H1 (cell line): ENCODE measurements around the gene SAAL1. TPM values are rescaled to one million over a fixed set of nuclear protein-coding genes. Genes with fewer than 3 reads are reported as not detected.

Source experiments
- CTCF ChIA-PET: fragments of 300-600 bp; sonication (Branson Sonifier 250); formaldehyde crosslinking; loops from one replicate; lab custom pipeline; 2021; ENCODE audit not compliant: partially characterized antibody; lab: Charles Lee
- POLR2A ChIA-PET: fragments of 300-600 bp; sonication (Branson Sonifier 250); formaldehyde crosslinking; loops from one replicate; lab custom pipeline; 2021; ENCODE audit warnings: inconsistent platforms; ENCODE audit not compliant: partially characterized antibody; lab: Charles Lee
- DNase-seq, 2 experiments: peaks; one replicate each; pipeline versions ENCODE4 v3.0.0 to v3.0.0-alpha.2; 2010 to 2022; ENCODE audit warnings: low spot score in 2 of 2, low read depth in 1 of 2, mixed read lengths in 1 of 2
- FAIRE-seq: peaks from 2 replicates; lab custom pipeline; 2011; peaks lifted over from hg19 to GRCh38; lab: Jason Lieb, UNC
- H2AFZ ChIP-seq: 2 replicates; pipeline ENCODE4 v1.8.1; 2012; ENCODE audit warnings: low read length, inconsistent platforms
- H2AK5ac ChIP-seq: 2 replicates; pipeline ENCODE4 v1.6.1; 2013; ENCODE audit warnings: low read depth, low read length
- H2BK120ac ChIP-seq: replicated peaks from 2 replicates; pipeline ENCODE3; 2013; ENCODE audit warnings: low read depth, low read length, inconsistent platforms
- H2BK12ac ChIP-seq: 2 replicates; pipeline ENCODE4 v1.6.1; 2013; ENCODE audit warnings: low read depth, low read length
- H2BK15ac ChIP-seq: 2 replicates; pipeline ENCODE4 v1.6.1; 2013; ENCODE audit warnings: low read length
- H2BK20ac ChIP-seq: 2 replicates; pipeline ENCODE4 v1.6.1; 2013; ENCODE audit warnings: low read length
- H2BK5ac ChIP-seq: 2 replicates; pipeline ENCODE4 v1.6.1; 2013; ENCODE audit warnings: low read depth, low read length
- H3K14ac ChIP-seq: 2 replicates; pipeline ENCODE4 v1.6.1; 2013; ENCODE audit warnings: inconsistent platforms; ENCODE audit not compliant: insufficient read length
- H3K18ac ChIP-seq: 2 replicates; pipeline ENCODE4 v1.6.1; 2013; ENCODE audit warnings: low read length; ENCODE audit errors: extremely low read depth
- H3K23ac ChIP-seq: 2 replicates; pipeline ENCODE4 v1.6.1; 2013; ENCODE audit warnings: inconsistent platforms; ENCODE audit not compliant: insufficient read length
- H3K23me2 ChIP-seq: 2 replicates; pipeline ENCODE4 v1.6.1; 2013; ENCODE audit warnings: low read depth, low read length
- H3K27ac ChIP-seq: 2 replicates; pipeline ENCODE4 v1.6.1; 2011; ENCODE audit warnings: low read depth, low read length, inconsistent platforms
- H3K27me3 ChIP-seq, 4 experiments: replicated peaks in 1 of 4; 1 replicate in 1 of 4; 2 replicates in 3 of 4; pipeline versions ENCODE4 v1.6.1 to v1.8.1; 2011 to 2013; ENCODE audit warnings: low read length in 3 of 4, mild to moderate bottlenecking in 3 of 4, inconsistent platforms in 2 of 4, mixed read lengths in 2 of 4, moderate library complexity in 1 of 4; ENCODE audit not compliant: control insufficient read depth in 3 of 4, insufficient read depth in 3 of 4; ENCODE audit errors: extremely low read depth in 1 of 4
- H3K36me3 ChIP-seq, 4 experiments: 2 replicates each; pipeline versions ENCODE4 v1.6.1 to v1.8.1; 2011 to 2013; ENCODE audit warnings: mild to moderate bottlenecking in 4 of 4, low read length in 3 of 4, moderate library complexity in 2 of 4, control low read depth in 1 of 4, inconsistent platforms in 1 of 4; ENCODE audit not compliant: insufficient read depth in 4 of 4, control insufficient read depth in 2 of 4
- H3K4ac ChIP-seq: replicated peaks from 2 replicates; pipeline ENCODE3; 2013; ENCODE audit warnings: low read length, low read depth, mixed read lengths, inconsistent platforms; ENCODE audit not compliant: insufficient read length
- H3K4me1 ChIP-seq, 4 experiments: replicated peaks in 1 of 4; 1 replicate in 1 of 4; 2 replicates in 3 of 4; pipeline versions ENCODE4 v1.6.1 to v1.8.1; 2011 to 2013; ENCODE audit warnings: low read length in 3 of 4, inconsistent platforms in 2 of 4, mixed read lengths in 1 of 4; ENCODE audit not compliant: insufficient read depth in 4 of 4, control insufficient read depth in 3 of 4
- H3K4me2 ChIP-seq, 2 experiments: 2 replicates each; pipeline versions ENCODE4 v1.6.1 to v1.8.1; 2011 to 2013; ENCODE audit warnings: low read depth in 2 of 2, low read length in 2 of 2, control low read depth in 1 of 2, inconsistent platforms in 1 of 2, mild to moderate bottlenecking in 1 of 2; ENCODE audit not compliant: insufficient read depth in 1 of 2
- H3K4me3 ChIP-seq, 4 experiments: fragments of 200-600, 300-600 bp in 1 of 4; sonication (generic), shearing (Covaris generic), sonication (Bioruptor Twin) in 1 of 4; 2 replicates each; pipeline versions ENCODE4 v1.5.1 to v1.8.1; 2011 to 2016; ENCODE audit warnings: low read length in 4 of 4, low read depth in 3 of 4, control low read depth in 2 of 4, inconsistent platforms in 2 of 4, mild to moderate bottlenecking in 2 of 4, mixed read lengths in 1 of 4, moderate library complexity in 1 of 4; ENCODE audit not compliant: insufficient read depth in 2 of 4; ENCODE audit errors: extremely low read depth in 1 of 4
- H3K56ac ChIP-seq: replicated peaks from 2 replicates; pipeline ENCODE3; 2013; ENCODE audit warnings: low read depth, mild to moderate bottlenecking, mixed read lengths, low read length, inconsistent platforms; ENCODE audit not compliant: insufficient read length
- H3K79me1 ChIP-seq: 2 replicates; pipeline ENCODE4 v1.6.1; 2013; ENCODE audit warnings: low read depth, low read length, control low read depth
- H3K79me2 ChIP-seq, 2 experiments: 2 replicates each; pipeline versions ENCODE4 v1.6.1 to v1.8.1; 2012 to 2013; ENCODE audit warnings: low read length in 2 of 2, mild to moderate bottlenecking in 2 of 2, inconsistent platforms in 1 of 2; ENCODE audit not compliant: insufficient read depth in 2 of 2, control insufficient read depth in 1 of 2
- H3K9ac ChIP-seq, 4 experiments: replicated peaks in 1 of 4; 1 replicate in 1 of 4; 2 replicates in 3 of 4; pipeline versions ENCODE4 v1.6.1 to v1.8.1; 2011 to 2013; ENCODE audit warnings: low read depth in 3 of 4, low read length in 3 of 4, control low read depth in 2 of 4, mild to moderate bottlenecking in 2 of 4, moderate library complexity in 2 of 4, inconsistent platforms in 1 of 4; ENCODE audit errors: extremely low read depth in 1 of 4
- H3K9me3 ChIP-seq, 2 experiments: 2 replicates each; pipeline versions ENCODE4 v1.6.1 to v1.8.1; 2012 to 2013; ENCODE audit warnings: mild to moderate bottlenecking in 2 of 2, moderate library complexity in 2 of 2, control low read depth in 1 of 2, inconsistent platforms in 1 of 2, low read depth in 1 of 2, low read length in 1 of 2, mixed read lengths in 1 of 2; ENCODE audit not compliant: insufficient read depth in 2 of 2
- H4K20me1 ChIP-seq, 2 experiments: replicated peaks in 1 of 2; 2 replicates each; pipeline versions ENCODE3 to v1.8.1; 2011 to 2013; ENCODE audit warnings: inconsistent platforms in 2 of 2, low read length in 2 of 2, mild to moderate bottlenecking in 1 of 2; ENCODE audit not compliant: insufficient read depth in 2 of 2, control insufficient read depth in 1 of 2
- H4K5ac ChIP-seq: 2 replicates; pipeline ENCODE4 v1.6.1; 2013; ENCODE audit warnings: low read length, low read depth, mixed read lengths, inconsistent platforms; ENCODE audit not compliant: insufficient read length
- H4K8ac ChIP-seq: 2 replicates; pipeline ENCODE4 v1.8.0; 2013; ENCODE audit warnings: mild to moderate bottlenecking, moderate library complexity, low read length, inconsistent platforms; ENCODE audit not compliant: insufficient read depth; ENCODE audit errors: extremely low read depth
- H4K91ac ChIP-seq: replicated peaks from 2 replicates; pipeline ENCODE3; 2013; ENCODE audit warnings: low read length, mixed read lengths, inconsistent platforms; ENCODE audit not compliant: insufficient read length
- ASH2L ChIP-seq: fragments of 200-600, 300-600 bp; sonication (generic); IDR thresholded peaks from one replicate; pipeline ENCODE4 v1.7.1; 2017; ENCODE audit warnings: low read length
- SP1 ChIP-seq: IDR thresholded peaks from 2 replicates; pipeline ENCODE4 v1.6.1; 2011; ENCODE audit warnings: low read depth, low read length
- WGBS, 2 experiments: shearing (Covaris generic) in 1 of 2; methylation state at CpG; one replicate each; pipeline versions ENCODE4 v1.1.6 to v1.1.7; 2013 to 2015; ENCODE audit warnings: low lambda C conversion rate in 2 of 2, mixed read lengths in 2 of 2, inconsistent platforms in 1 of 2, low coverage in 1 of 2, missing lambda C conversion rate in 1 of 2; ENCODE audit not compliant: insufficient replicate concordance in 2 of 2, insufficient coverage in 1 of 2, insufficient read length in 1 of 2; ENCODE audit errors: extremely low coverage in 1 of 2, missing lambda C conversion rate in 1 of 2; 5-methylcytosine and 5-hydroxymethylcytosine counted together
- polyA plus RNA-seq, 7 experiments: library from polyadenylated mRNA; depleted of rRNA in 3 of 7; stranded (reverse) in 5 of 7; unstranded in 2 of 7; fragments of >200 nt in 5 of 7; fragments of 200-250 nt in 2 of 7; gene quantifications; 1 replicate in 5 of 7; 2 replicates in 1 of 7; 4 replicates in 1 of 7; pipeline versions ENCODE4 v1.2.1 to v1.2.3, GENCODE V29; 2011 to 2013; ENCODE audit warnings: missing spikeins in 2 of 7, mixed read lengths in 2 of 7
- total RNA-seq: library from RNA; stranded (reverse); fragmentation: NEBNext Ultra II Directional; extraction: Animal tissue kit (Norgen Biotek cat#: 25700); gene quantifications from 2 replicates; pipeline ENCODE4 v1.2.1, GENCODE V29; 2021

The SAAL1 gene
- total and polyA plus RNA-seq, 2 of the 8 experiments (the other 6 are each of a cell fraction or from before 2014, with no cell fraction given), result 26.4 to 46.6 TPM

DNA sequence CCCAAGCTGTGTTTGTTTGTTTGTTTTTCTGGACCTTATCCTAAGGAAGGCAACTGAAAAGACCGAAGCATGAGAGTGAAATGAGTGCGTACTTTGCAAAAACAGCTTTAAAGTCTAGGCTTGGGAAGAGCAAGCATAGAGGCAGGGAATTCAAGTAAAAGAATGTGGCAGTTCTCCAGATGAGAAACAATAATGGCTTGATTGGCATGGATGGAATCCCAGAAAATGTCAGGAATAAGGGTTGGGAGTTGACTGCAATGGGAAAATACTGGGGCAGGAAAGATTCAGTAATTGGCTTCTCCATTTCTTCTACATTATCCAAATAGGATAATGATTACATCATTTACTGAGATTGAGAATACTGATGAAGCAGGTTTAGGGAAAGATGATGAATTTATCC lies 17.5 kb downstream of the SAAL1 start:
- no peak overlapping the region for H3K4me3 ChIP-seq
- H3K36me3 ChIP-seq, result peaks cover 9 to 82% (median 52%) of the 10 kb centered on the region in 4 experiments
- H4K5ac ChIP-seq, result no peak overlapping the region
- H2BK120ac ChIP-seq, result no peak overlapping the region
- no peak overlapping the region for H3K14ac ChIP-seq
- no peaks in the 10 kb centered on the region for H3K79me2 ChIP-seq
- no peak overlapping the region for H3K4ac ChIP-seq
- no peak overlapping the region for H2BK5ac ChIP-seq
- H3K27ac ChIP-seq, result no peak overlapping the region
- no peaks in the 10 kb centered on the region for H3K27me3 ChIP-seq
- H2BK20ac ChIP-seq, result no peak overlapping the region
- no peaks in the 10 kb centered on the region for H3K23me2 ChIP-seq
- no peak overlapping the region for H3K56ac ChIP-seq
- no peak overlapping the region for H4K8ac ChIP-seq
- ChIA-PET POLR2A (no interaction called here), CTCF (no interaction called here)
- H2AFZ ChIP-seq, result no peak overlapping the region
- H3K9me3 ChIP-seq, result no peaks in the 10 kb centered on the region
- WGBS, 2 experiments, result 90% methylated on average over 2 of the region's 2 CpGs; no CpG with 5 or more reads in 1 of the 2 experiments
- H2BK15ac ChIP-seq, result no peak overlapping the region
- H3K9ac ChIP-seq, result no peak overlapping the region
- no peak overlapping the region for H3K4me2 ChIP-seq
- 0 out of 2 replicates have a peak, but pooled peaks cover 4% of the 10 kb centered on the region for H3K79me1 ChIP-seq
- no peaks in the 10 kb centered on the region for H3K4me1 ChIP-seq
- no peak overlapping the region for H2AK5ac ChIP-seq
- H2BK12ac ChIP-seq, result no peak overlapping the region
- H3K23ac ChIP-seq, result no peak overlapping the region
- H4K91ac ChIP-seq, result no peak overlapping the region
- H3K18ac ChIP-seq, result no peak overlapping the region
- FAIRE-seq (no peak), DNase-seq (no peak)
- no peaks in the 10 kb centered on the region for H4K20me1 ChIP-seq
- no peak for TF ChIP-seq ASH2L
- TF ChIP-seq SP1, result no peak
